HG03521 (cell line): ENCODE measurements around the gene RASA3.
"Not testable (repeated sequence)": the region's sequence is repeated elsewhere in the genome, so short reads cannot be mapped to it uniquely, and the experiment has no call there.

Experiments
- ATAC-seq: cut with Tn5 transposase; IDR thresholded peaks from one replicate; pipeline ENCODE4 v1.9.1; 2021; ENCODE audit warnings: mild to moderate bottlenecking, moderate library complexity; ENCODE audit not compliant: unreplicated experiment

Gene RASA3

GRCh38 chr13:114087430-114087829, 45.0 kb downstream of the RASA3 start:
- no peak for ATAC-seq

GRCh38 chr13:114082849-114083645, 49.4 kb downstream of the RASA3 start:
- ATAC-seq = no peak

GRCh38 chr13:114081761-114082681, 50.4 kb downstream of the RASA3 start:
- no peak for ATAC-seq

- no peak for ATAC-seq
These were observed 51.5 kb downstream of the RASA3 start for GRCh38 chr13:114080739-114081561.

- no peak for ATAC-seq
These were observed 52.6 kb downstream of the RASA3 start for GRCh38 chr13:114079601-114080536.

- ATAC-seq = no peak
These were observed 53.7 kb downstream of the RASA3 start for GRCh38 chr13:114078461-114079451.

GRCh38 chr13:114077933-114078325, 54.5 kb downstream of the RASA3 start:
- no peak for ATAC-seq

- no peak for ATAC-seq
These were observed 55.1 kb downstream of the RASA3 start for GRCh38 chr13:114077099-114077932.

GRCh38 chr13:114076329-114077090, 55.9 kb downstream of the RASA3 start:
- no peak for ATAC-seq

GRCh38 chr13:114075811-114076210, 56.6 kb downstream of the RASA3 start:
- not testable (repeated sequence) for ATAC-seq

GRCh38 chr13:114074671-114075315, 57.6 kb downstream of the RASA3 start:
- no peak for ATAC-seq

GRCh38 chr13:114073881-114074612, 58.4 kb downstream of the RASA3 start:
- no peak for ATAC-seq

- ATAC-seq = no peak
These were observed 60.0 kb downstream of the RASA3 start for GRCh38 chr13:114072421-114072820.

- no peak for ATAC-seq
These were observed 60.4 kb downstream of the RASA3 start for GRCh38 chr13:114071991-114072390.

GRCh38 chr13:114071410-114071809, 61.0 kb downstream of the RASA3 start:
- no peak for ATAC-seq
